GM21423 (cell line): ENCODE measurements around the gene GABBR1.

Experiments used
- ATAC-seq: cut with Tn5 transposase; IDR thresholded peaks from one replicate; pipeline ENCODE4 v1.9.1; 2021; ENCODE audit warnings: mild to moderate bottlenecking, moderate library complexity; ENCODE audit not compliant: unreplicated experiment

The GABBR1 gene

GRCh38 chr6:29529956-29530355 is 103.0 kb downstream of the GABBR1 start:
- no peak for ATAC-seq

GRCh38 chr6:29528988-29529560 is 103.9 kb downstream of the GABBR1 start:
- ATAC-seq = no peak

- ATAC-seq = no peak
Measured at GRCh38 chr6:29528300-29528931, 104.6 kb downstream of the GABBR1 start.

GRCh38 chr6:29527564-29527963 is 105.4 kb downstream of the GABBR1 start:
- ATAC-seq = no peak

GRCh38 chr6:29527126-29527525 is 105.9 kb downstream of the GABBR1 start:
- ATAC-seq = no peak

- no peak for ATAC-seq
Measured at GRCh38 chr6:29525311-29525639, 107.7 kb downstream of the GABBR1 start.

GRCh38 chr6:29524444-29525310 is 108.3 kb downstream of the GABBR1 start:
- no peak for ATAC-seq

- ATAC-seq = no peak
Measured at GRCh38 chr6:29524044-29524443, 108.9 kb downstream of the GABBR1 start.

GRCh38 chr6:29522227-29522626 is 110.8 kb downstream of the GABBR1 start:
- ATAC-seq = no peak

GRCh38 chr6:29521006-29521680 is 111.8 kb downstream of the GABBR1 start:
- no peak for ATAC-seq

GRCh38 chr6:29520232-29520631 is 112.8 kb downstream of the GABBR1 start:
- ATAC-seq = no peak

- ATAC-seq = no peak
Measured at GRCh38 chr6:29519291-29520010, 113.5 kb downstream of the GABBR1 start.

- ATAC-seq = no peak
Measured at GRCh38 chr6:29517728-29518440, 115.1 kb downstream of the GABBR1 start.

GRCh38 chr6:29517245-29517644 is 115.7 kb downstream of the GABBR1 start:
- ATAC-seq = no peak

GRCh38 chr6:29516108-29516507 is 116.9 kb downstream of the GABBR1 start:
- no peak for ATAC-seq

GRCh38 chr6:29510746-29511300 is 122.2 kb downstream of the GABBR1 start:
- ATAC-seq = no peak

- no peak for ATAC-seq
Measured at GRCh38 chr6:29510202-29510601, 122.8 kb downstream of the GABBR1 start.
